KOPT-K1 (cell line): ENCODE results near the gene MCEE.

Experiments used
- H3K27ac ChIP-seq: fragments of 200-600 bp; sonication (generic); 2 replicates; pipeline ENCODE4 v1.5.1; 2016; ENCODE audit warnings: antibody characterized with exemption, mild to moderate bottlenecking, low read depth, low read length; ENCODE audit not compliant: poor library complexity, severe bottlenecking
- H3K36me3 ChIP-seq: fragments of 200-600 bp; sonication (generic); 2 replicates; pipeline ENCODE4 v1.5.1; 2017; ENCODE audit warnings: antibody characterized with exemption, mild to moderate bottlenecking, low read length, moderate library complexity; ENCODE audit not compliant: insufficient read depth
- H3K9me3 ChIP-seq: fragments of 200-600 bp; sonication (generic); 2 replicates; pipeline ENCODE4 v1.5.1; 2017; ENCODE audit warnings: antibody characterized with exemption, low read length, mild to moderate bottlenecking; ENCODE audit not compliant: insufficient read depth, poor library complexity, severe bottlenecking

MCEE gene

GRCh38 chr2:71074893-71075395 lies 55.1 kb downstream of the MCEE start:
- Histone ChIP-seq H3K9me3 (no peaks in the 10 kb centered on the region), H3K27ac (no peak overlapping the region), H3K36me3 (peaks cover 93% of the 10 kb centered on the region)

- H3K9me3 ChIP-seq = no peaks in the 10 kb centered on the region
- H3K27ac ChIP-seq = no peak overlapping the region
- H3K36me3 ChIP-seq = peaks cover 88% of the 10 kb centered on the region
Measured at GRCh38 chr2:71073475-71073874, 56.6 kb downstream of the MCEE start.

GRCh38 chr2:71072492-71072891 lies 57.5 kb downstream of the MCEE start:
- Histone ChIP-seq H3K9me3 (no peaks in the 10 kb centered on the region), H3K27ac (no peak overlapping the region), H3K36me3 (peaks cover 78% of the 10 kb centered on the region)

- Histone ChIP-seq H3K36me3 (peaks cover 72% of the 10 kb centered on the region), H3K27ac (no peak overlapping the region)
Measured at GRCh38 chr2:71071681-71072398, 58.2 kb downstream of the MCEE start.

GRCh38 chr2:71070294-71071093 lies 59.5 kb downstream of the MCEE start:
- H3K36me3 ChIP-seq = peaks cover 58% of the 10 kb centered on the region
- no peak overlapping the region for H3K27ac ChIP-seq
- H3K9me3 ChIP-seq = no peaks in the 10 kb centered on the region

More at GRCh38 chr2:71071681-71072398, 58.2 kb downstream of the MCEE start:
- H3K9me3 ChIP-seq = no peaks in the 10 kb centered on the region

- Histone ChIP-seq H3K9me3 (no peaks in the 10 kb centered on the region), H3K27ac (peak overlapping the region; percentile 88), H3K36me3 (peaks cover 47% of the 10 kb centered on the region)
Measured at GRCh38 chr2:71069376-71069775, 60.7 kb downstream of the MCEE start.

- peaks cover 38% of the 10 kb centered on the region for H3K36me3 ChIP-seq
- H3K9me3 ChIP-seq = no peaks in the 10 kb centered on the region
- H3K27ac ChIP-seq = peak within 1 kb of the TSS; percentile 88
Measured at GRCh38 chr2:71068218-71069035, 61.6 kb downstream of the MCEE start, which contains the start of gene NAGK. Gene NAGK, plus strand, starts transcription at chr2:71068648. Its CDS starts 36 bp downstream, at chr2:71068684.

GRCh38 chr2:71067567-71068217 lies 62.3 kb downstream of the MCEE start:
- Histone ChIP-seq H3K27ac (peak overlapping the region; percentile 88), H3K36me3 (peaks cover 30% of the 10 kb centered on the region), H3K9me3 (no peaks in the 10 kb centered on the region)

GRCh38 chr2:71066856-71067255 lies 63.2 kb downstream of the MCEE start:
- Histone ChIP-seq H3K27ac (no peak overlapping the region), H3K36me3 (peaks cover 22% of the 10 kb centered on the region), H3K9me3 (no peaks in the 10 kb centered on the region)

GRCh38 chr2:71064754-71065621 lies 65.0 kb downstream of the MCEE start:
- H3K9me3 ChIP-seq = no peaks in the 10 kb centered on the region
- H3K36me3 ChIP-seq = peaks cover 4% of the 10 kb centered on the region; the same call in 1 of the 2 replicates
- H3K27ac ChIP-seq = no peak overlapping the region

- no peaks in the 10 kb centered on the region for H3K36me3 ChIP-seq
- H3K9me3 ChIP-seq = no peaks in the 10 kb centered on the region
- H3K27ac ChIP-seq = no peak overlapping the region
Measured at GRCh38 chr2:71064110-71064611, 65.9 kb downstream of the MCEE start.

GRCh38 chr2:71063216-71063615 lies 66.8 kb downstream of the MCEE start:
- Histone ChIP-seq H3K27ac (no peak overlapping the region), H3K36me3 (no peaks in the 10 kb centered on the region), H3K9me3 (no peaks in the 10 kb centered on the region)

- no peaks in the 10 kb centered on the region for H3K9me3 ChIP-seq
- H3K27ac ChIP-seq = no peak overlapping the region
- H3K36me3 ChIP-seq = no peaks in the 10 kb centered on the region
Measured at GRCh38 chr2:71060871-71061270, 69.2 kb downstream of the MCEE start.
